HG03378 (cell line): ENCODE data around the gene PKHD1.

Experiments
- ATAC-seq: cut with Tn5 transposase; IDR thresholded peaks from one replicate; pipeline ENCODE4 v1.9.1; 2021; ENCODE audit warnings: mild to moderate bottlenecking, moderate library complexity; ENCODE audit not compliant: unreplicated experiment

PKHD1 gene

GRCh38 chr6:51633424-51633823 is 454.0 kb downstream of the PKHD1 start:
- no peak for ATAC-seq

- ATAC-seq, result no peak
Observed at GRCh38 chr6:51630011-51630410, 457.4 kb downstream of the PKHD1 start.

DNA sequence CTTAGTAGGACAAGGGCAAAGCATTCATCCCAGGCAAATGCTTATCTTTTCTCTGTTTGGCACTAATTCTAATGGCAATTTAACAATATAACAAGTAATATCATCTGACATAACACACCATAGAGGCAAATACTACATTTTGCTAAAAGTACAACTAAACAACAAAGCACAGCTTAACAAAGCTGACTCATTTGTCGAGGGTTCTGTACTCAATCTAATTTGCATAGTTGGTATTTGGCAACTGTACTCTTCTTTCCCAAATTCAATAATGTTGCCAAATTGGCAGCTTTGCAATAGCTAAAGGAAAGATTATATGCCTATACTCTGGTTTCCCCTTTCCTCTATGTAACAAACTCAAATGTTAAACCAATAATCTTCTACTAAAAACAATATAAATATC is 461.0 kb downstream of the PKHD1 start:
- ATAC-seq, result no peak

DNA sequence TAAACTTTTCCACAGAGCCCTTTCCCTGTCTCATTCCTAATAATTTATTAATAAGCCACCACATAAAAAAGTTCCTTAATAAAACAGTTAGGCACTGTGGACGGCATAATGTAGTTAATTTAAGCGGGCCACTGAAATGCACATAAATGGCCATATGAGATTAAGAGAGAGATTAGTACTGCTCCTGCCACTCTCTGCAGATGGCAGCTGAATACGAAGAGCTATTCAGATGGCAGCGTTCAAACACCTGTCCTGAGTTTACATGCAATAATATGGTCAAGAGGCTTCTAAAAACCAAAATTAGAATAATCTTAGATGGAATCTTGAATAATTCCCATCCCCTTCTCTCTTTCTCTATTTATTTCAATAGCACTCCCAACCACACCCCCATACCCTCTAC is 461.8 kb downstream of the PKHD1 start:
- ATAC-seq, result no peak

GRCh38 chr6:51620971-51621370 is 466.4 kb downstream of the PKHD1 start:
- no peak for ATAC-seq

DNA sequence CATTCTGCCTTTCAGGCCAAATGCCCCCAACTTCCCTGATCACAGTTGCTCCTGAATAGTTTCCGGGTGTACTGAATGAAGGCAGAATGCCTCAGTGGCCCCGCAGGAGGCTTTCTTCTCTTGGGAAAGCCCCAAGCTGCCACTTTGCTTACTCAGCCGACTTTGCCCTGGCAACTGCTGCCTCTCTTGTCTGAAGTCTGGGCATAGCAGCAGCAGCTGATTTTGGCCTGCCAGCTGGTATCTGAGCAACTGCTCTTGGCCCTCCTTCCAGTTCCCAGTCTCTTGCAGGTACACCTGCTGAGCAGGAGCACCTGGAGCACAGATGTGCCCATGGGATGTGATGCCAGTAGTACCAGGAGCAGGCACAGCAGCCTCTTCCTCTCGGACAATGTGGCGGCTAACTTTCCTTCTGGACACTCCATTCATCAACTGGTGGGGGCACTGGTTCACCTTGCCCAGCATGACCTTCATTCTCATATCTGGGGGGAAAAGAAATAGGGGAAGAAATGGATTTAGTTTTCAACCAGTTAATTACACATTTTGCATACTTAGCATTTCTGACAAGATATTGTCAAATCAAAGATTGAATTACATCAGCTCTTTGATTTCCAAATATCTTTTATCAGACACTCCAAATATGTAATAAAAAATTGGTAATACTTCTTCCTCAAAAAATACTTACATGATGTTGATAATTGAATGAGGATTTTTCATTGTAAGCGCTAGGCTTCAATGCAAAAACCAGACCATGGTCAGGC is 468.2 kb downstream of the PKHD1 start:
- no peak for ATAC-seq

DNA sequence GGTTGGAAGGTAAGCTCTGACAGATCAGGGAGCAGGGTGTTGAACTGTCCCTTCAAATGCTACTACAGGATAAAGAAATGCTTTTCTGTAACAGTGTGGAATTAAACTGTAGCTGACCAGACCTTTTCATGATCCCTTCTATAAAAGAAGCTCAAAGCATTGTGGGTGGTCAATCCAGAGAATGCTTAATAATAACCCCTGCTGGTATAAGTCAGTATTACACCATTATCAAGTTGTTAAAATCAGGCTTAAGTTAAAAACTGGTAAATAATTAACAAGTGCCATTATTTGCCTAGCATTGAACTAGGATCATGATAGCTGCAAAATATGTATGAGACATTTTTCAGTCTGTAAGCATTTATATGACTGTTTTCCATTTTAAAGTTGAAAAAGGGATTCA is 468.9 kb downstream of the PKHD1 start:
- peak; percentile 67 for ATAC-seq

- no peak for ATAC-seq
Observed at GRCh38 chr6:51617751-51618150, 469.7 kb downstream of the PKHD1 start.

- no peak for ATAC-seq
Observed at GRCh38 chr6:51616243-51616642, 471.2 kb downstream of the PKHD1 start.

DNA sequence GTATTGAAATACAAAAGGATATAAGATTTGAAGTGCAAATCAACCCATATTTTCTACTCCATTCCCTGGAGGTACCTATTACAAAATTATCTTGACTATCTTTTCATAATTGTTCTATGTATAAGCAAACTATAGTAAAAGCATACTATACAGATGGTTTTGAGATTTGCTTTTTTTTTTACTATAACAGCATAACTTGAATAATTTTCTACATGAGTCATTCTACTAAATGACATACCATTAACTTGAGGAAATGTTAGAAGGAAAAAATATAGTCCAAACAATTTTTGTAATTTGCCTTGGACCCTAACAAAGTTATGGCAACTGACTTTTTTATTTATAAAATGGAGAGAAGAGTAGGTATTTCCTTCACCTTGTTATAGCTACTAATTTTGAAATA is 472.7 kb downstream of the PKHD1 start:
- ATAC-seq, result no peak

GRCh38 chr6:51613558-51613957 is 473.9 kb downstream of the PKHD1 start:
- no peak for ATAC-seq

- no peak for ATAC-seq
Observed at GRCh38 chr6:51608932-51609331, 478.5 kb downstream of the PKHD1 start.

- no peak for ATAC-seq
Observed at GRCh38 chr6:51608383-51608782, 479.0 kb downstream of the PKHD1 start.

- no peak for ATAC-seq
Observed at GRCh38 chr6:51600514-51600913, 486.9 kb downstream of the PKHD1 start.

GRCh38 chr6:51598171-51598570 is 489.2 kb downstream of the PKHD1 start:
- no peak for ATAC-seq

- no peak for ATAC-seq
Observed at GRCh38 chr6:51594981-51595380, 492.4 kb downstream of the PKHD1 start.

DNA sequence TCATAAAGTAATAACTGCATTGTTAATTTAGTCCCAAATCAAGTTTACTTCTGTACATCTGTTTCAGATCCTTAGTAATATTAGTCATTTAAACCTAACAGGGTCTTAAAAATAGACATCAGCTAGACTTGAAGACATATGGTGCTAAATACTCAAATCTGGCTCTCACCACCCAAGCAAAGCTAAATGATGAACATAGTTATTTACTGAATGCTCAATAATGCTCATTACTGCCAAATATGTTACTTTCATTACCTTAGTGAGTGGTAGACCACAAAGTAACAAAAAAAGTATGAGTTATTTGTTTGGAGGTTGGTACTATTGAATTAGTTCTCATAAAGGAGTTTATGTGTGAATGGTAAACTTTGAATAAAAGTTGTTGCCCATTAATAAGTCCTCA is 502.1 kb downstream of the PKHD1 start:
- ATAC-seq, result no peak

GRCh38 chr6:51584163-51584562 is 503.2 kb downstream of the PKHD1 start:
- no peak for ATAC-seq

- no peak for ATAC-seq
Observed at GRCh38 chr6:51578994-51579393, 508.4 kb downstream of the PKHD1 start.

DNA sequence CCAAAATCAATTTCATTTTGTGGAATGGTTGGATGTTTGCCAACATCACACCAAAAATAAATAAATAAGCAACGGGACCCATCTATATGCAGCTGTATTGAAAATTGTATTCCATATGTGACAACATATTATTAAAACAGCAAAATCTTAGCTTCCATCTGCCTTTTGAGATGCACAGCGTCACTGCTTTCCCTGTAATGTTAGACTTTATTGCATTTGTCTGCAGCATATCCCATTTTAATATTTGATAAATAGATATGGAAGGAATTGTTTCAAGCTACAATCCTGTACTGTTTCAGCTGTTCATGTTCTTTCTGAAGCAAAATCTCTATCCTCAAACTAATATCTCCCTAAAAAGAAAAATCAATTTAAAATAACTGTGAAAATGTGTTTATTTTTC is 509.1 kb downstream of the PKHD1 start:
- no peak for ATAC-seq

GRCh38 chr6:51574040-51574439 is 513.4 kb downstream of the PKHD1 start:
- ATAC-seq, result no peak

GRCh38 chr6:51571168-51571567 is 516.2 kb downstream of the PKHD1 start:
- ATAC-seq, result no peak
